KMS-11 (cell line): Measurements from ENCODE around the gene ALDOB.
A peak's percentile ranks its signal among the peaks of the same experiment; 100 is the strongest.

ENCODE experiments used
- H2AFZ ChIP-seq: fragments of 200-600 bp; sonication (generic); 2 replicates; pipeline ENCODE4 v1.6.1; 2016; ENCODE audit warnings: antibody characterized with exemption, mixed run types, low read depth
- H3K27ac ChIP-seq: fragments of 200-600 bp; sonication (generic); 2 replicates; pipeline ENCODE4 v1.6.1; 2016; ENCODE audit warnings: mild to moderate bottlenecking, mixed run types
- H3K27me3 ChIP-seq: fragments of 200-600 bp; sonication (generic); 2 replicates; pipeline ENCODE4 v1.6.1; 2017; ENCODE audit warnings: mild to moderate bottlenecking, low read depth, mixed run types, moderate library complexity; ENCODE audit not compliant: insufficient read depth
- H3K36me3 ChIP-seq: fragments of 200-600 bp; sonication (generic); 2 replicates; pipeline ENCODE4 v1.6.1; 2017; ENCODE audit warnings: mild to moderate bottlenecking, mixed run types; ENCODE audit not compliant: insufficient read depth
- H3K4me1 ChIP-seq: fragments of 200-600 bp; sonication (generic); 2 replicates; pipeline ENCODE4 v1.6.1; 2016; ENCODE audit warnings: mild to moderate bottlenecking, low read depth, mixed run types; ENCODE audit not compliant: poor library complexity, severe bottlenecking
- H3K4me2 ChIP-seq: fragments of 200-600 bp; sonication (generic); 2 replicates; pipeline ENCODE4 v1.7.0; 2016; ENCODE audit warnings: mild to moderate bottlenecking, mixed run types
- H3K4me3 ChIP-seq: fragments of 200-600 bp; sonication (generic); IDR thresholded peaks from 2 replicates; pipeline ENCODE4 v1.6.1; 2017; ENCODE audit warnings: low read depth, low read length, mixed read lengths; ENCODE audit not compliant: insufficient read depth
- H3K79me2 ChIP-seq: fragments of 200-600 bp; sonication (generic); 2 replicates; pipeline ENCODE4 v1.6.1; 2016; ENCODE audit warnings: low read depth, mixed run types; ENCODE audit not compliant: insufficient read depth
- H3K9ac ChIP-seq: fragments of 200-600 bp; sonication (generic); 2 replicates; pipeline ENCODE4 v1.6.1; 2016; ENCODE audit warnings: mild to moderate bottlenecking, mixed run types
- H4K20me1 ChIP-seq: fragments of 200-600 bp; sonication (generic); 2 replicates; pipeline ENCODE4 v1.6.1; 2016; ENCODE audit warnings: mild to moderate bottlenecking, mixed run types; ENCODE audit not compliant: insufficient read depth
- TF ChIP-seq, protein P1 (sequence below): fragments of 200-600 bp; sonication (generic); conservative IDR thresholded peaks from 2 replicates; pipeline ENCODE4 v1.6.1; 2017; ENCODE audit warnings: low read depth, mild to moderate bottlenecking, antibody characterized with exemption, low read length, moderate library complexity, mixed read lengths

Gene ALDOB

DNA sequence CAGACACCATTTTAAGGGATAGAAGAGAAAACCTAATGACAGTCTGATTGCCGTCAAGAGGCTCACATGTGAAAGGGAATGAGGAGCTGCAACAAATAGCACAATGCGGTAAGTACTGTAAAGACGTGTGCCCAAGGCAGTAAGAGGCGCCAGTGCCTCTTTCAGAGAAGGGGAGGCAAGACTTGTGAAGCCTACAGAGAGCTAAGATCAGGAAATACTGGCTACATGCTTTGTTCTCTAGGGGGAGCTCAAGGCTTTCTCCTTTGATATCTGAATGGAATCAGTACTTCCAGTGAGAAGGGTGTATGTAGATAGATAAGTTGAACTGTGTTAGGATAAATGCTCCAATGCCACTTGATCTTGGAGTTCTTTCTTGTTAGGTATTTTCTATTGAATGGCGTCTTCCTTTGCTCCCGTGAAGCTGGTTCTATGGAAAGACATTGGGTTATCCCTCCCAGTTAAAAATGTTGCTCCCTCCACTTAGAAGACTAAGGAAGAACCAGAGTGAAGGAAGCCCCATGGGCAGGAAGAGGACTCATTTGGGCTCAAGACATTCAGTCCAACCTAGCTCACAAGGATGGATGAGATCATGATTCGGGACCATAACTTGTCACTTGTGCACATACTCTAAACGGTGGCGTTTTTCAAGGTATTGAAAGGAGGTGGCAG lies 23.5 kb upstream of the ALDOB start:
- no peak overlapping the region for H3K4me3 ChIP-seq
- no peak overlapping the region for H2AFZ ChIP-seq
- no peak overlapping the region for H3K27ac ChIP-seq
- no peaks in the 10 kb centered on the region for H3K36me3 ChIP-seq
- no peaks in the 10 kb centered on the region for H3K27me3 ChIP-seq
- no peaks in the 10 kb centered on the region for H3K79me2 ChIP-seq
- no peak overlapping the region for H3K9ac ChIP-seq
- TF ChIP-seq, protein P1, sequence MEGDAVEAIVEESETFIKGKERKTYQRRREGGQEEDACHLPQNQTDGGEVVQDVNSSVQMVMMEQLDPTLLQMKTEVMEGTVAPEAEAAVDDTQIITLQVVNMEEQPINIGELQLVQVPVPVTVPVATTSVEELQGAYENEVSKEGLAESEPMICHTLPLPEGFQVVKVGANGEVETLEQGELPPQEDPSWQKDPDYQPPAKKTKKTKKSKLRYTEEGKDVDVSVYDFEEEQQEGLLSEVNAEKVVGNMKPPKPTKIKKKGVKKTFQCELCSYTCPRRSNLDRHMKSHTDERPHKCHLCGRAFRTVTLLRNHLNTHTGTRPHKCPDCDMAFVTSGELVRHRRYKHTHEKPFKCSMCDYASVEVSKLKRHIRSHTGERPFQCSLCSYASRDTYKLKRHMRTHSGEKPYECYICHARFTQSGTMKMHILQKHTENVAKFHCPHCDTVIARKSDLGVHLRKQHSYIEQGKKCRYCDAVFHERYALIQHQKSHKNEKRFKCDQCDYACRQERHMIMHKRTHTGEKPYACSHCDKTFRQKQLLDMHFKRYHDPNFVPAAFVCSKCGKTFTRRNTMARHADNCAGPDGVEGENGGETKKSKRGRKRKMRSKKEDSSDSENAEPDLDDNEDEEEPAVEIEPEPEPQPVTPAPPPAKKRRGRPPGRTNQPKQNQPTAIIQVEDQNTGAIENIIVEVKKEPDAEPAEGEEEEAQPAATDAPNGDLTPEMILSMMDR: peak; percentile 64
- H4K20me1 ChIP-seq: no peaks in the 10 kb centered on the region
- H3K4me2 ChIP-seq: no peak overlapping the region
- H3K4me1 ChIP-seq: no peaks in the 10 kb centered on the region

DNA sequence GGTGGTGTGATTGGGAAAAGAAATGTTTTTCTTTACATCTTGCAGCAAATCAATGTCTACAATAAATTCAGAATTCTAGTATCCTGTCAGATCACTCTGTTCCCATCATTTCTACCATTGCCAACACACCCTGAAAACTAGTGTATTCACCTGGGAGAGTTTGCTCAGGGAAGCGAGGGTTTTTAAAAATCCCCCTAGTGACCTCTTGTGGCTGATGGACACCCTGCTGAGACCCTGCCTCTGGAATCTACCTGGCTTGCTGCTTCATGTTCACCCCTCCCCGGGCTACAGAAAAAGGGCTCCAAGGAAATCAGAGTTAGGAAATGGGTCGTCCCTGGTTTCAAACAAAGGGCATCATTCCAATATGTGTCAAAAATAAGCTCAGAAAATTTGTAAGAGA lies 21.4 kb upstream of the ALDOB start:
- H3K27ac ChIP-seq: no peak overlapping the region
- no peaks in the 10 kb centered on the region for H3K79me2 ChIP-seq
- no peaks in the 10 kb centered on the region for H3K4me1 ChIP-seq
- H3K27me3 ChIP-seq: no peaks in the 10 kb centered on the region
- H3K4me2 ChIP-seq: no peak overlapping the region
- H2AFZ ChIP-seq: no peak overlapping the region
- no peaks in the 10 kb centered on the region for H3K36me3 ChIP-seq
- TF ChIP-seq, protein P1: no peak
- H4K20me1 ChIP-seq: no peaks in the 10 kb centered on the region
- no peak overlapping the region for H3K4me3 ChIP-seq
- H3K9ac ChIP-seq: no peak overlapping the region

- no peak overlapping the region for H3K27ac ChIP-seq
- H2AFZ ChIP-seq: no peak overlapping the region
- no peak overlapping the region for H3K4me3 ChIP-seq
- no peaks in the 10 kb centered on the region for H4K20me1 ChIP-seq
- no peaks in the 10 kb centered on the region for H3K79me2 ChIP-seq
- TF ChIP-seq, protein P1: no peak
- H3K27me3 ChIP-seq: no peaks in the 10 kb centered on the region
- no peak overlapping the region for H3K9ac ChIP-seq
- no peaks in the 10 kb centered on the region for H3K4me1 ChIP-seq
- H3K36me3 ChIP-seq: no peaks in the 10 kb centered on the region
- H3K4me2 ChIP-seq: no peak overlapping the region
Measured at GRCh38 chr9:101455656-101456240, 20.2 kb upstream of the ALDOB start.

GRCh38 chr9:101453776-101454570 lies 18.4 kb upstream of the ALDOB start:
- no peak overlapping the region for H2AFZ ChIP-seq
- H3K36me3 ChIP-seq: no peaks in the 10 kb centered on the region
- H3K79me2 ChIP-seq: no peaks in the 10 kb centered on the region
- H3K27me3 ChIP-seq: no peaks in the 10 kb centered on the region
- H4K20me1 ChIP-seq: no peaks in the 10 kb centered on the region
- H3K4me1 ChIP-seq: peaks cover 4% of the 10 kb centered on the region
- no peak overlapping the region for H3K9ac ChIP-seq
- no peak overlapping the region for H3K27ac ChIP-seq
- TF ChIP-seq, protein P1: no peak
- H3K4me3 ChIP-seq: no peak overlapping the region
- no peak overlapping the region for H3K4me2 ChIP-seq
